Neural cell (in vitro differentiated cells): Measurements from ENCODE around the gene NOL8.

ENCODE experiments used
- EP300 ChIP-seq: fragments of 450-650 bp; conservative IDR thresholded peaks from 2 replicates; pipeline ENCODE4 v1.6.1; 2014; ENCODE audit warnings: antibody characterized with exemption, mild to moderate bottlenecking, moderate library complexity; ENCODE audit not compliant: poor library complexity, severe bottlenecking
- EZH2 ChIP-seq: fragments of 200-600, 300-800 bp; shearing (Covaris generic), sonication (generic); IDR thresholded peaks from 2 replicates; pipeline ENCODE4 v1.6.1; 2014; ENCODE audit warnings: antibody characterized with exemption, low read length, borderline replicate concordance, mild to moderate bottlenecking; ENCODE audit not compliant: insufficient read depth, poor library complexity, severe bottlenecking
- MXI1 ChIP-seq: fragments of 450-650 bp; conservative IDR thresholded peaks from 2 replicates; pipeline ENCODE4 v1.6.1; 2014; ENCODE audit warnings: antibody characterized with exemption, mild to moderate bottlenecking; ENCODE audit not compliant: poor library complexity, severe bottlenecking
- POLR2AphosphoS5 ChIP-seq: IDR thresholded peaks from 2 replicates; pipeline ENCODE4 v1.6.1; 2012
- TF ChIP-seq, protein P1 (sequence below): IDR thresholded peaks from 2 replicates; pipeline ENCODE4 v1.6.1; 2012; ENCODE audit warnings: borderline replicate concordance
- TF ChIP-seq, protein P2 (sequence below): fragments of 450-650 bp; IDR thresholded peaks from 2 replicates; pipeline ENCODE4 v1.5.1; 2014; ENCODE audit warnings: antibody characterized with exemption, mild to moderate bottlenecking, moderate library complexity; ENCODE audit not compliant: poor library complexity, severe bottlenecking

DNA sequence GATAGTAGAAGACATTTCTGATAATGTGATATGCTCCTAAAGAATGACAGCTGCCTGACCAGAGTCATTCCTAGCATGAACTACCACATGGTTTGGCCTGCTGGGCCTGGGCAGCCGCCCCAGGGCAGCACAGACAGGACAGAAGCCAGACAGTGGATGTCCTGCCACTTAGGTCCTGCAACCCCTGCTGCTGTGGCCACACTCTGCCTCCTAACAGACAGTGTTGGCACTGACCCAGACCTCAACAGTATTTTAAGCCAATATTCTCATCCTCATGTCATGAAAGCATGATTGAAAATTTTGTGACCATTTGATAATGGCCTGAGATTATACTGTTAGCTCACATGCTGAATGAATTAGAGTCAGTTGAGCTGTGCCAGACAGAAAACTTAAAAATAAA is 16.4 kb upstream of the NOL8 start:
- TF ChIP-seq, protein P1, sequence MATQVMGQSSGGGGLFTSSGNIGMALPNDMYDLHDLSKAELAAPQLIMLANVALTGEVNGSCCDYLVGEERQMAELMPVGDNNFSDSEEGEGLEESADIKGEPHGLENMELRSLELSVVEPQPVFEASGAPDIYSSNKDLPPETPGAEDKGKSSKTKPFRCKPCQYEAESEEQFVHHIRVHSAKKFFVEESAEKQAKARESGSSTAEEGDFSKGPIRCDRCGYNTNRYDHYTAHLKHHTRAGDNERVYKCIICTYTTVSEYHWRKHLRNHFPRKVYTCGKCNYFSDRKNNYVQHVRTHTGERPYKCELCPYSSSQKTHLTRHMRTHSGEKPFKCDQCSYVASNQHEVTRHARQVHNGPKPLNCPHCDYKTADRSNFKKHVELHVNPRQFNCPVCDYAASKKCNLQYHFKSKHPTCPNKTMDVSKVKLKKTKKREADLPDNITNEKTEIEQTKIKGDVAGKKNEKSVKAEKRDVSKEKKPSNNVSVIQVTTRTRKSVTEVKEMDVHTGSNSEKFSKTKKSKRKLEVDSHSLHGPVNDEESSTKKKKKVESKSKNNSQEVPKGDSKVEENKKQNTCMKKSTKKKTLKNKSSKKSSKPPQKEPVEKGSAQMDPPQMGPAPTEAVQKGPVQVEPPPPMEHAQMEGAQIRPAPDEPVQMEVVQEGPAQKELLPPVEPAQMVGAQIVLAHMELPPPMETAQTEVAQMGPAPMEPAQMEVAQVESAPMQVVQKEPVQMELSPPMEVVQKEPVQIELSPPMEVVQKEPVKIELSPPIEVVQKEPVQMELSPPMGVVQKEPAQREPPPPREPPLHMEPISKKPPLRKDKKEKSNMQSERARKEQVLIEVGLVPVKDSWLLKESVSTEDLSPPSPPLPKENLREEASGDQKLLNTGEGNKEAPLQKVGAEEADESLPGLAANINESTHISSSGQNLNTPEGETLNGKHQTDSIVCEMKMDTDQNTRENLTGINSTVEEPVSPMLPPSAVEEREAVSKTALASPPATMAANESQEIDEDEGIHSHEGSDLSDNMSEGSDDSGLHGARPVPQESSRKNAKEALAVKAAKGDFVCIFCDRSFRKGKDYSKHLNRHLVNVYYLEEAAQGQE: no peak
- TF ChIP-seq, protein P2, sequence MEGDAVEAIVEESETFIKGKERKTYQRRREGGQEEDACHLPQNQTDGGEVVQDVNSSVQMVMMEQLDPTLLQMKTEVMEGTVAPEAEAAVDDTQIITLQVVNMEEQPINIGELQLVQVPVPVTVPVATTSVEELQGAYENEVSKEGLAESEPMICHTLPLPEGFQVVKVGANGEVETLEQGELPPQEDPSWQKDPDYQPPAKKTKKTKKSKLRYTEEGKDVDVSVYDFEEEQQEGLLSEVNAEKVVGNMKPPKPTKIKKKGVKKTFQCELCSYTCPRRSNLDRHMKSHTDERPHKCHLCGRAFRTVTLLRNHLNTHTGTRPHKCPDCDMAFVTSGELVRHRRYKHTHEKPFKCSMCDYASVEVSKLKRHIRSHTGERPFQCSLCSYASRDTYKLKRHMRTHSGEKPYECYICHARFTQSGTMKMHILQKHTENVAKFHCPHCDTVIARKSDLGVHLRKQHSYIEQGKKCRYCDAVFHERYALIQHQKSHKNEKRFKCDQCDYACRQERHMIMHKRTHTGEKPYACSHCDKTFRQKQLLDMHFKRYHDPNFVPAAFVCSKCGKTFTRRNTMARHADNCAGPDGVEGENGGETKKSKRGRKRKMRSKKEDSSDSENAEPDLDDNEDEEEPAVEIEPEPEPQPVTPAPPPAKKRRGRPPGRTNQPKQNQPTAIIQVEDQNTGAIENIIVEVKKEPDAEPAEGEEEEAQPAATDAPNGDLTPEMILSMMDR: no peak
- TF ChIP-seq EP300 (no peak), POLR2AphosphoS5 (no peak), EZH2 (no peak), MXI1 (no peak)
